Suprapubic skin (tissue), 4 donors: ENCODE data around the gene RHOB. TPM values are rescaled to one million over a fixed set of nuclear protein-coding genes. Genes with fewer than 3 reads are reported as not detected.
"Not testable (repeated sequence)": the region's sequence is repeated elsewhere in the genome, so short reads cannot be mapped to it uniquely, and the experiment has no call there.

ENCODE experiments used
- DNase-seq, 2 donors: peaks; one replicate each; pipeline ENCODE4 v3.0.0-alpha.2; 2019; ENCODE audit warnings: low spot score in 2 of 2
- H3K27ac ChIP-seq: fragments of 200-600 bp; sonication (generic); one replicate; pipeline ENCODE4 v1.5.1; 2019
- H3K27me3 ChIP-seq: fragments of 200-600 bp; sonication (generic); one replicate; pipeline ENCODE4 v1.5.1; 2019
- H3K36me3 ChIP-seq: fragments of 200-600 bp; sonication (generic); one replicate; pipeline ENCODE4 v1.5.1; 2019
- H3K4me1 ChIP-seq: fragments of 200-600 bp; sonication (generic); one replicate; pipeline ENCODE4 v1.5.1; 2019
- H3K4me3 ChIP-seq: fragments of 200-600 bp; sonication (generic); one replicate; pipeline ENCODE4 v1.5.1; 2019; ENCODE audit warnings: mild to moderate bottlenecking
- H3K9me3 ChIP-seq: fragments of 200-600 bp; sonication (generic); one replicate; pipeline ENCODE4 v1.5.1; 2019
- EP300 ChIP-seq: sonication (generic); formaldehyde crosslinking; IDR thresholded peaks from one replicate; pipeline ENCODE4 v1.6.1; 2017; ENCODE audit warnings: antibody characterized with exemption
- POLR2A ChIP-seq, 2 donors: fragments of 450-650 bp; IDR thresholded peaks; one replicate each; pipeline ENCODE4 v1.6.1; 2017; ENCODE audit warnings: antibody characterized with exemption in 2 of 2, mild to moderate bottlenecking in 2 of 2, moderate library complexity in 2 of 2
- POLR2AphosphoS5 ChIP-seq, 3 donors: sonication (generic); formaldehyde crosslinking; IDR thresholded peaks; one replicate each; pipeline ENCODE4 v1.6.1; 2017; ENCODE audit warnings: antibody characterized with exemption in 3 of 3
- WGBS: methylation state at CpG from one replicate; pipeline ENCODE4 v1.1.5; 2018; 5-methylcytosine and 5-hydroxymethylcytosine counted together
- total RNA-seq, 4 donors: library from RNA; depleted of rRNA; stranded (reverse); fragments of >200 nt; gene quantifications; one replicate each; pipeline ENCODE4 v1.1.0, GENCODE V29; 2016
- TF ChIP-seq, protein P1 (sequence below), 2 donors: fragments of 200-600 bp in 1 of 2; fragments of 450-650 bp in 1 of 2; sonication (generic) in 1 of 2; IDR thresholded peaks; one replicate each; pipeline ENCODE4 v1.5.1; 2016 to 2019; ENCODE audit warnings: antibody characterized with exemption in 2 of 2, mild to moderate bottlenecking in 1 of 2, moderate library complexity in 1 of 2

Gene RHOB
- total RNA-seq, 4 donors from 2014 or later, result 404 to 719 (median 568) TPM

DNA sequence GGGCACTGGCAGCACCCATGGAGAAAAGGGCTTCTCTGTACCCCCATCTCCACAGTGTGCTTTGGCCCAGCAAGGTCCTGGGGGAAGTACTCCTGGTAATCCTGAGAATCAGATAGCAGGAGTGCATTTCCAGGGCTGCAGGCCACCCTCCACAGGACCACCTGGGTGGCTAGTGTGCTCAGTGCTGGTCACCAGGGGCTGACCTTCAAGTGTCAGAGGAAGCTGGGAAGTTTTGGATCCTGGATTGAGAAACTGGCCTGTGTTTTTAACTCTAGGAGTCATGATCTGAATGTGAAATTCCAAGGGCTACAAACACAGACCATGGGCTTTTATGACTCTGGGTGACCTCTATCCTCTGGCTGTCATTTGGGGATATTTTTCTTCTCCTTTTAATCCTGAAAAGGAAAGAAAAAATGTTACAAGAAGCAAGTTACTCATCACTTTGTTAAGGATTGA is 9.3 kb downstream of the RHOB start:
- Histone ChIP-seq H3K4me1 (peaks cover 36% of the 10 kb centered on the region), H3K36me3 (no peaks in the 10 kb centered on the region), H3K4me3 (no peak overlapping the region), H3K9me3 (no peaks in the 10 kb centered on the region), H3K27ac (peak overlapping the region; percentile 44), H3K27me3 (no peaks in the 10 kb centered on the region)
- TF ChIP-seq POLR2A (IDR thresholded peaks at IDR 0.05) (no peak), POLR2AphosphoS5 (IDR thresholded peaks at IDR 0.05) (no peak), EP300 (no peak)
- TF ChIP-seq, protein P1, sequence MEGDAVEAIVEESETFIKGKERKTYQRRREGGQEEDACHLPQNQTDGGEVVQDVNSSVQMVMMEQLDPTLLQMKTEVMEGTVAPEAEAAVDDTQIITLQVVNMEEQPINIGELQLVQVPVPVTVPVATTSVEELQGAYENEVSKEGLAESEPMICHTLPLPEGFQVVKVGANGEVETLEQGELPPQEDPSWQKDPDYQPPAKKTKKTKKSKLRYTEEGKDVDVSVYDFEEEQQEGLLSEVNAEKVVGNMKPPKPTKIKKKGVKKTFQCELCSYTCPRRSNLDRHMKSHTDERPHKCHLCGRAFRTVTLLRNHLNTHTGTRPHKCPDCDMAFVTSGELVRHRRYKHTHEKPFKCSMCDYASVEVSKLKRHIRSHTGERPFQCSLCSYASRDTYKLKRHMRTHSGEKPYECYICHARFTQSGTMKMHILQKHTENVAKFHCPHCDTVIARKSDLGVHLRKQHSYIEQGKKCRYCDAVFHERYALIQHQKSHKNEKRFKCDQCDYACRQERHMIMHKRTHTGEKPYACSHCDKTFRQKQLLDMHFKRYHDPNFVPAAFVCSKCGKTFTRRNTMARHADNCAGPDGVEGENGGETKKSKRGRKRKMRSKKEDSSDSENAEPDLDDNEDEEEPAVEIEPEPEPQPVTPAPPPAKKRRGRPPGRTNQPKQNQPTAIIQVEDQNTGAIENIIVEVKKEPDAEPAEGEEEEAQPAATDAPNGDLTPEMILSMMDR (IDR thresholded peaks at IDR 0.05), result no peak
- DNase-seq, result peak in 1 of 2 donors; percentile 26

DNA sequence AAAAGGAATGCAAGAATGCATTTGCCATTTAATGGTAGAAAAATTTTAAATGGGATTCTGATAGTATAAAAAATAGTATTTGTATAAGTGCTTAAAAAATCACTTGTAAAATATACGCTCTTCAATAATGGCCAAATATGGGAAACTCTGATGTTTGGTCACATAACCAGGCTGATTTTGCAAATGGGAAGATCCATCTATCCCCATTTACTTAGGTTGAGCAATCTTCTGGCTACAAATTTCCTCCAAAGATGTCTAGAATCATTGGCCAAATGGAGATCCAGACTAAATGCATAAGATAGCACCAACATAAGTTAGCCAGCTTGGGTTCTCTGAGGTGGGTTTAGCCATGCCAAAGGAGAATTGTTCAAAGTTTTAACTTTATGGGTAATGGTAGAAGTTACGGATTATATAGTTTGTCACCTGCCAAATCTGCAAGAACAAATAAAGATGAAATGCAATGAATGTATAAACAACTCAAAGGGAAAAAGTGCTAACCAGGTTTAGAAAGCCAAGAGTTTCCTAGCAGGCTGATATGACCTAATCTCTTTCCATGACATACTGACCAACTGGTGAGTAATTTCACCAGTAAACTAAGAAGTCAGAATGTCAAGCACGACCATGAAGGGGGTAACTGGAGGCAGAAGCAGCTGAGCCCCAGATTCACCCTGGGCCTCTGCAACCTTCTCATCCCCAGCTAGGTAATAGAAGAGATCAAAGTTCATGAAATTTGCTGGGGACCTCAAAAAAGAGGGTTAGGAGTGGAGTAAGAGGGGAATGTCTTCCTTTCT is 10.0 kb downstream of the RHOB start:
- H3K27me3 ChIP-seq, result no peaks in the 10 kb centered on the region
- no peaks in the 10 kb centered on the region for H3K9me3 ChIP-seq
- no peak overlapping the region for H3K4me3 ChIP-seq
- H3K4me1 ChIP-seq, result peaks cover 30% of the 10 kb centered on the region
- WGBS, result 87% methylated on average over 3 of the region's 3 CpGs
- H3K27ac ChIP-seq, result no peak overlapping the region
- no peak for DNase-seq
- TF ChIP-seq POLR2A (IDR thresholded peaks at IDR 0.05) (no peak), EP300 (no peak), POLR2AphosphoS5 (IDR thresholded peaks at IDR 0.05) (no peak)
- TF ChIP-seq, protein P1 (IDR thresholded peaks at IDR 0.05), result no peak
- H3K36me3 ChIP-seq, result no peaks in the 10 kb centered on the region

DNA sequence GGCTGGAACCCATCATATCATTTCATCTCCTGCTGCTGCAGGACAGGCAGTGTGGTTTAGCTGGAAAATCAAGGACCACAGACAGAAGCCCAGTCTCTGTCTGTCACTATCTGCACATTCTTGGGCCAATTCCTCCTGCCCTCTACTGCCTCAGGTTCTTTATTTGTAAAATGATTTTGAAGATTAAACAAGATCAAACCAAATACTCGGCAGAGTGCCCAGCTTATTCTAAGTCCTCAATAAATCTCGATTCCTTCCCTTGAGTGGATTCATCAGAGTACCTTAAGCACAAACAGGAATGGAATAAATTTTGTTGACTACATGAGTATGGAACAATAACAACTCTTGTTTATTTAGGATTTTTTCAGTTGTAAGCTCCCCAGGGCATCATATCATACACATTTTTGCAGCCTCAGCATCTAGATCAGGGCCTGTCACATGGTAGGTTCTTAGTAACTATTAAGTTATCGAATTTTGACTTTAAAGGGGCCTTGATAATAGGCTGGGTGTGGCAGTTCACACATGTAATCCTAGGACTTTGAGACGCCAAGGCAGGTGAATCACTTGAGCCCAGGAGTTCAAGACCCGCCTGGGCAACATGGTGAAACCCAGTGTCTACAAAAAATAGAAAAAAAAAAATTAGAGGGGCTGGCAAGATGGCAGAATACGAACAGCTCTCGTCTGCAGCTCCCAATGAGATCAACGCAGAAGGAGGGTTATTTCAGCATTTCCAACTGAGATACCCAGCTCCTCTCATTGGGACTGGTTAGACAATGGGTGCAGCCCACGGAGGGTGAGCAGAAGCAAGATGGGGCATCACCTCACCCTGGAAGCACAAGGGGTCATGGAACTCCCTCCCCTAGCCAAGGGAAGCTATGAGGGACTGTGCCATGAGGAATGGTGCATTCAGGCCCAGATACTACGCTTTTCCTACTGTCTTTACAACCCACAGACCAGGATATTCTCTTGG is 11.1 kb downstream of the RHOB start:
- TF ChIP-seq POLR2AphosphoS5 (IDR thresholded peaks at IDR 0.05) (no peak), POLR2A (IDR thresholded peaks at IDR 0.05) (no peak), EP300 (no peak)
- TF ChIP-seq, protein P1 (IDR thresholded peaks at IDR 0.05), result no peak
- Histone ChIP-seq H3K27ac (no peak overlapping the region), H3K4me1 (peaks cover 18% of the 10 kb centered on the region), H3K9me3 (no peaks in the 10 kb centered on the region), H3K27me3 (no peaks in the 10 kb centered on the region), H3K36me3 (no peaks in the 10 kb centered on the region), H3K4me3 (no peak overlapping the region)
- peak in 1 of 2 donors; percentile 11 for DNase-seq
- 78% methylated on average over 10 of the region's 10 CpGs for WGBS

DNA sequence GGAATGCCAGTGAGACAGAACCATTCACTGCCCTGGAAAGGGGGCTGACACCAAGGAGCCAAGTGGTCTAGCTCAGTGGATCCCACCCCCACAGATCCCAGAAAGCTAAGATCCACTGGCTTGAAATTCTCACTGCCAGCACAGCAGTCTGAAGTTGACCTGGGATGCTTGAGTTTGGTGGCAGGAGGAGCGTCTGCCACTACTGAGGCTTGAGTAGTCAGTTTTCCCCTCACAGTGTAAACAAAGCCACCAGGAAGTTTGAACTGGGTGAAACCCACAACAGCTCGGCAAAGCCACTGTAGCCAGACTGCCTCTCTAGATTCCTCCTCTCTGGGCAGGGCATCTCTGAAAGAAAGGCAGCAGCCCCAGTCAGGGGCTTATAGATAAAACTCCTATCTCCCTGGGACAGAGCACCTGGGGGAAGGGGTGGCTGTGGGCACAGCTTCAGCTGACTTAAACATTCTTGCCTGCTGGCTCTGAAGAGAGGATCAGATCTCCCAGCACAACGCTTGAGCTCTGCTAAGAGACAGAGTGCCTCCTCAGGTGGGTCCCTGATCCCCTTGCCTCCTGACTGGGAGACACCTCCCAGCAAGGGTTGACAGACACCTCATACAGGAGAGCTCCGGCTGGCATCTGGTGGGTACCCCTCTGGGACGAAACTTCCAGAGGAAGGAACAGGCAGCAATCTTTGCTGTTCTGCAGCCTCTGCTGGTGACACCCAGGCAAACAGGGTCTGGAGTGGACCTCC is 12.0 kb downstream of the RHOB start:
- H3K27me3 ChIP-seq, H3K9me3 ChIP-seq, H3K4me3 ChIP-seq, H3K27ac ChIP-seq, H3K36me3 ChIP-seq: not testable (repeated sequence)
- peaks cover 17% of the 10 kb centered on the region for H3K4me1 ChIP-seq
- WGBS, result 92% methylated on average over 4 of the region's 5 CpGs
- DNase-seq, result peak; percentile 35 to 54

DNA sequence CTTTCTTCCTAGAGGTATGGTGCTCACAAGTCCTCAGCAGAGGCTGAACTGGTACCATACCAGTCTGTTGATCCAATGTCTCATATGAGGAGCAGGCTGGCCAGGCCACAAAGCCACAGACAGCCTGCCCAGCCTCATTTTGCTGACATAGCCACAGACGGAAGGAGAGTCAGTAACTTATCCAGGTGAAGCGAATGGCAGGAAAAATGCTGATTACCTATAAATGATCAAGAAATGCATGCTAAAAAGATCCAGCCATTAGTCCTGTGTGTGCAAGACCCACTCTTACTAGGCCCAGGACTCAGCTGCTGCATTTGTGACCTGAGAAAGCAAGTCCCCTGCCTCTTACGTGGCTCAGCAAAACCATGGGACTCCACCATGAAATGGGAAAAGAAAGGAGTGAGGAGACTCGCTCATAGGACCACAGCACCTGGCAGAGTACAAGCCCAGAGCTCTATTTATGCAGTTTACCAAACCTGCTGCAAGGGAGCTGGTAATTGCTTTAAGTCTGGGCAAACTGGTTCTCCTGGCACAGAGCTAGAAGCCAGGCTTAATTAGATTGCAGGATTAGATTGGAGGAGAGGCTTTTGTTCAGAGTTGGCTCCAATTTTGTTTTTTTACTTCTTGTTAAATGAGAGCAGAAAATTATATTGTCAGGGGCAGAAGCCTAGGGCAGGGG is 19.0 kb downstream of the RHOB start:
- peak in 1 of 2 donors; percentile 49 for DNase-seq
- H3K27ac ChIP-seq, result peak overlapping the region; percentile 96
- 50% methylated on average over 4 of the region's 4 CpGs for WGBS
- no peaks in the 10 kb centered on the region for H3K27me3 ChIP-seq
- peaks cover 47% of the 10 kb centered on the region for H3K4me1 ChIP-seq
- TF ChIP-seq POLR2AphosphoS5 (IDR thresholded peaks at IDR 0.05), result peak in 2 of 3 donors; percentile 43 to 55
- TF ChIP-seq, protein P1 (IDR thresholded peaks at IDR 0.05), result no peak
- no peak overlapping the region for H3K4me3 ChIP-seq
- H3K9me3 ChIP-seq, result no peaks in the 10 kb centered on the region
- H3K36me3 ChIP-seq, result no peaks in the 10 kb centered on the region
